Measurements from ENCODE around the gene NCAPD2. TPM values are rescaled to one million over a fixed set of nuclear protein-coding genes. Genes with fewer than 3 reads are reported as not detected.
A peak's percentile ranks its signal among the peaks of the same experiment; 100 is the strongest.
"Not testable (repeated sequence)": the region's sequence is repeated elsewhere in the genome, so short reads cannot be mapped to it uniquely, and the experiment has no call there.

Gene NCAPD2
- total RNA-seq, 4 donors from 2014 or later, result 18.5 to 25.9 (median 22.5) TPM

DNA sequence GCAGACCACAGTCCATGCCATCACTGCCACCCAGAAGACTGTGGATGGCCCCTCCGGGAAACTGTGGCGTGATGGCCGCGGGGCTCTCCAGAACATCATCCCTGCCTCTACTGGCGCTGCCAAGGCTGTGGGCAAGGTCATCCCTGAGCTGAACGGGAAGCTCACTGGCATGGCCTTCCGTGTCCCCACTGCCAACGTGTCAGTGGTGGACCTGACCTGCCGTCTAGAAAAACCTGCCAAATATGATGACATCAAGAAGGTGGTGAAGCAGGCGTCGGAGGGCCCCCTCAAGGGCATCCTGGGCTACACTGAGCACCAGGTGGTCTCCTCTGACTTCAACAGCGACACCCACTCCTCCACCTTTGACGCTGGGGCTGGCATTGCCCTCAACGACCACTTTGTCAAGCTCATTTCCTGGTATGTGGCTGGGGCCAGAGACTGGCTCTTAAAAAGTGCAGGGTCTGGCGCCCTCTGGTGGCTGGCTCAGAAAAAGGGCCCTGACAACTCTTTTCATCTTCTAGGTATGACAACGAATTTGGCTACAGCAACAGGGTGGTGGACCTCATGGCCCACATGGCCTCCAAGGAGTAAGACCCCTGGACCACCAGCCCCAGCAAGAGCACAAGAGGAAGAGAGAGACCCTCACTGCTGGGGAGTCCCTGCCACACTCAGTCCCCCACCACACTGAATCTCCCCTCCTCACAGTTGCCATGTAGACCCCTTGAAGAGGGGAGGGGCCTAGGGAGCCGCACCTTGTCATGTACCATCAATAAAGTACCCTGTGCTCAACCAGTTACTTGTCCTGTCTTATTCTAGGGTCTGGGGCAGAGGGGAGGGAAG is 43.9 kb downstream of the NCAPD2 start:
- WGBS, 2 donors, result 27 to 32% methylated on average over 15 to 17 of the region's 17 CpGs
- TF ChIP-seq, protein P1, sequence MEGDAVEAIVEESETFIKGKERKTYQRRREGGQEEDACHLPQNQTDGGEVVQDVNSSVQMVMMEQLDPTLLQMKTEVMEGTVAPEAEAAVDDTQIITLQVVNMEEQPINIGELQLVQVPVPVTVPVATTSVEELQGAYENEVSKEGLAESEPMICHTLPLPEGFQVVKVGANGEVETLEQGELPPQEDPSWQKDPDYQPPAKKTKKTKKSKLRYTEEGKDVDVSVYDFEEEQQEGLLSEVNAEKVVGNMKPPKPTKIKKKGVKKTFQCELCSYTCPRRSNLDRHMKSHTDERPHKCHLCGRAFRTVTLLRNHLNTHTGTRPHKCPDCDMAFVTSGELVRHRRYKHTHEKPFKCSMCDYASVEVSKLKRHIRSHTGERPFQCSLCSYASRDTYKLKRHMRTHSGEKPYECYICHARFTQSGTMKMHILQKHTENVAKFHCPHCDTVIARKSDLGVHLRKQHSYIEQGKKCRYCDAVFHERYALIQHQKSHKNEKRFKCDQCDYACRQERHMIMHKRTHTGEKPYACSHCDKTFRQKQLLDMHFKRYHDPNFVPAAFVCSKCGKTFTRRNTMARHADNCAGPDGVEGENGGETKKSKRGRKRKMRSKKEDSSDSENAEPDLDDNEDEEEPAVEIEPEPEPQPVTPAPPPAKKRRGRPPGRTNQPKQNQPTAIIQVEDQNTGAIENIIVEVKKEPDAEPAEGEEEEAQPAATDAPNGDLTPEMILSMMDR (IDR thresholded peaks at IDR 0.05), result peak in 1 of 3 donors; percentile 85
- DNase-seq (ENCODE audit: low spot score in 2 of 2), result peak; percentile 80 to 96
- intact Hi-C loops (cut with DNase I; ENCODE audit: low total_unique reads), result loop anchor here (5.0 to 10.0 kb wide), 2 partner anchors 115 to 203 kb away; no protein-coding TSS in a partner anchor
- H3K4me3 ChIP-seq (ENCODE audit: low read depth, poor library complexity, severe bottlenecking), result not testable (repeated sequence)

- DNase-seq (ENCODE audit: low spot score in 2 of 2), result no peak
- no peak overlapping the region for H3K4me3 ChIP-seq (ENCODE audit: low read depth, poor library complexity, severe bottlenecking)
- 65 to 76% methylated on average over 24 of the region's 24 CpGs for WGBS, 2 donors
- intact Hi-C loops (cut with DNase I; ENCODE audit: low total_unique reads), result loop anchor here (5.0 to 10.0 kb wide), 2 partner anchors 116 to 204 kb away; no protein-coding TSS in a partner anchor
- TF ChIP-seq POLR2A (IDR thresholded peaks at IDR 0.05), result no peak
- TF ChIP-seq, protein P1 (IDR thresholded peaks at IDR 0.05), result no peak
These were observed 44.8 kb downstream of the NCAPD2 start for GRCh38 chr12:6538420-6539313.

DNA sequence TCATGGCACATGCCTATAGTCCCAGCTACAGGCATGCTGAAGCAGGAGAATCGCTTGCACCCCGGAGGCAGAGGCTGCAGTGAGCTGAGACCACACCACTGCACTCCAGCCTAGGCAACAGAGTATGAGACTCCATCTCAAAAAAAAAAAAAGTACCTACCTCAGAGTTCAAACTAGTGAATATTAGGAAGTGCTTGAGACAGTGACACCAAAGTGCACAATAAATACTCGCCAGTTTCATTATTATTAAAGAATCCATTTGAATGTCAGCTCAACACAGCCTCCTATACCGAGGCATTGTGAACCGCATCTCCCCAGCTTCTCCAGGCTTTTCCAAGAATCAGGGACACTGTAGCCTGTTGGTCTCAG is 45.4 kb downstream of the NCAPD2 start:
- WGBS, 2 donors, result 70 to 80% methylated on average over 5 of the region's 5 CpGs
- TF ChIP-seq, protein P1 (IDR thresholded peaks at IDR 0.05), result no peak
- no peak for TF ChIP-seq POLR2A (IDR thresholded peaks at IDR 0.05)
- no peak overlapping the region for H3K4me3 ChIP-seq (ENCODE audit: low read depth, poor library complexity, severe bottlenecking)
- intact Hi-C loops (cut with DNase I; ENCODE audit: low total_unique reads), result loop anchor here (5.0 to 10.0 kb wide), 2 partner anchors 117 to 204 kb away; no protein-coding TSS in a partner anchor
- DNase-seq (ENCODE audit: low spot score in 2 of 2), result no peak

- no peak overlapping the region for H3K4me3 ChIP-seq (ENCODE audit: low read depth, poor library complexity, severe bottlenecking)
- intact Hi-C loops (cut with DNase I; ENCODE audit: low total_unique reads), result loop anchor here (5.0 to 10.0 kb wide), 2 partner anchors 117 to 205 kb away; no protein-coding TSS in a partner anchor
- TF ChIP-seq POLR2A (IDR thresholded peaks at IDR 0.05), result no peak
- TF ChIP-seq, protein P1 (IDR thresholded peaks at IDR 0.05), result no peak
- peak in 1 of 2 donors; percentile 88 for DNase-seq (ENCODE audit: low spot score in 2 of 2)
- WGBS, 2 donors, result 56 to 69% methylated on average over 11 to 14 of the region's 14 CpGs
These were observed 45.8 kb downstream of the NCAPD2 start for GRCh38 chr12:6539707-6540134.

DNA sequence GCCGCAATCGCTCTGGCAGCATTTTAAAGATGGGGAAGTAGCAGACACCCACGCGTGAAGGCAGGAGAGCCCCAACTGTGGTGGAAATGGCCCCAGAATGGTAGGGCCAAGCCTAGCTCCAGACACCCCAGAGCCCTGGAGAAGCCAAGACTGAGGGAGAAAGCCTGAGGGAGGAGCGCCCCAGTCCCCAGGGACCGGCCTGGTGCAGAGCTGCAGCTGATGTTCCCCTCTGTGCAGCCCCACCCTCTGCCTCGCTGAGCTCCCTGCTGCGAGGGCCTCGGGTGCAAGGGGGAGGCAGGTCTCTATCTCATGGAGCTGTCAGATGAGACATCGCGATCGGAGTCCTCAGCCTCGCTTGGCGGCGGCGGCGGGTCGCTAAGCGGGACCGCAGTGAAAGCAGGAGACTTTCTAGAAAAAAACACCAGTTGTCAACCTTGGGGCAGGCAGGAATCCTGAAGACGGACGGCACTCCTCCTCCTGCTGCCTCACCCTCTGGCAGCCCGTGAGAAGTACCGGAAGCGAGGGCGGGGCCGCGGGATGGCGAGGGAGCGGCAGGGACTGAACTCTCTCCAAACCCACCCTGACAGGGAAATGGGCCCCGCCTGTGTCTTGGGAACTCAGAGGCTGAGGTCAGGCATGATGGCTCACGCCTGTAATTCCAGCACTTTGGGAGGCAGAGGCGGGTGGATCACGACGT is 46.4 kb downstream of the NCAPD2 start:
- 9 to 12% methylated on average over 35 of the region's 35 CpGs for WGBS, 2 donors
- peak; percentile 93 to 99 for DNase-seq (ENCODE audit: low spot score in 2 of 2)
- intact Hi-C loops (cut with DNase I; ENCODE audit: low total_unique reads), result no loop called here
- no peak for TF ChIP-seq POLR2A (IDR thresholded peaks at IDR 0.05)
- TF ChIP-seq, protein P1 (IDR thresholded peaks at IDR 0.05), result no peak
- no peak overlapping the region for H3K4me3 ChIP-seq (ENCODE audit: low read depth, poor library complexity, severe bottlenecking)
